Mammary epithelial cell (primary cell): Measurements from ENCODE around the gene TMEM163.

Experiments
- EZH2 ChIP-seq: IDR thresholded peaks from 2 replicates; pipeline ENCODE4 v1.6.1; 2012; ENCODE audit warnings: low read length, inconsistent platforms, borderline replicate concordance
- TF ChIP-seq, protein P1 (sequence below), 2 donors: IDR thresholded peaks in 1 of 2; conservative IDR thresholded peaks in 1 of 2; 2 replicates each; pipeline ENCODE4 v1.5.1; 2011 to 2012; ENCODE audit warnings: inconsistent platforms in 2 of 2, low read length in 2 of 2, mild to moderate bottlenecking in 2 of 2, control low read depth in 1 of 2, low read depth in 1 of 2; ENCODE audit not compliant: insufficient read depth in 1 of 2; ENCODE audit errors: extremely low read depth in 1 of 2

DNA sequence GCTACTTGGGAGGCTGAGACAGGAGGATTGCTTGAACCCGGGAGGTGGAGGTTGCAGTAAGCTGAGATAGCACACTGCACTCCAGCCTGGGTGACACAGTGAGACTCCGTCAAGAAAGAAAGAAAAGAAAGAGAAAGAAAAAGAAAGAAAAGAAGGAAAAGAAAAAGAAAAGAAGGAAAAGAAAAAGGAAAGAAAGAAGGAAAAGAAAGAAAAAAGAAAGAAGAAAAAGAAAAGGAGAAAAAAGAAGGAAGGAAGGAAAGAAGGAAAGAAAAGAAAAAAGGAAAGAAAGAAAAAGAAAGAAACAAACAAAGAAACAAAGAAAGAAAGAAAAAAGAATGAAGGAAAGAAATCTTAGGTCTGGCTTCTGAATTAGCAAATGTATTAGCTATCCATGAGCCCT, 150.4 kb downstream of the TMEM163 start:
- no peak for TF ChIP-seq EZH2
- TF ChIP-seq, protein P1, sequence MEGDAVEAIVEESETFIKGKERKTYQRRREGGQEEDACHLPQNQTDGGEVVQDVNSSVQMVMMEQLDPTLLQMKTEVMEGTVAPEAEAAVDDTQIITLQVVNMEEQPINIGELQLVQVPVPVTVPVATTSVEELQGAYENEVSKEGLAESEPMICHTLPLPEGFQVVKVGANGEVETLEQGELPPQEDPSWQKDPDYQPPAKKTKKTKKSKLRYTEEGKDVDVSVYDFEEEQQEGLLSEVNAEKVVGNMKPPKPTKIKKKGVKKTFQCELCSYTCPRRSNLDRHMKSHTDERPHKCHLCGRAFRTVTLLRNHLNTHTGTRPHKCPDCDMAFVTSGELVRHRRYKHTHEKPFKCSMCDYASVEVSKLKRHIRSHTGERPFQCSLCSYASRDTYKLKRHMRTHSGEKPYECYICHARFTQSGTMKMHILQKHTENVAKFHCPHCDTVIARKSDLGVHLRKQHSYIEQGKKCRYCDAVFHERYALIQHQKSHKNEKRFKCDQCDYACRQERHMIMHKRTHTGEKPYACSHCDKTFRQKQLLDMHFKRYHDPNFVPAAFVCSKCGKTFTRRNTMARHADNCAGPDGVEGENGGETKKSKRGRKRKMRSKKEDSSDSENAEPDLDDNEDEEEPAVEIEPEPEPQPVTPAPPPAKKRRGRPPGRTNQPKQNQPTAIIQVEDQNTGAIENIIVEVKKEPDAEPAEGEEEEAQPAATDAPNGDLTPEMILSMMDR (conservative IDR thresholded peaks at IDR 0.05 in 1 of 2, IDR thresholded peaks at IDR 0.05 in 1 of 2; ENCODE audit: extremely low read depth in 1 of 2, insufficient read depth in 1 of 2, low read depth in 1 of 2, low read length in 2 of 2) = no peak
